Chondrocyte (in vitro differentiated cells): ENCODE data around the gene SLC17A7. TPM values are rescaled to one million over a fixed set of nuclear protein-coding genes. Genes with fewer than 3 reads are reported as not detected.

ENCODE experiments used
- DNase-seq: peaks from one replicate; pipeline ENCODE4 v3.0.0; 2021; ENCODE audit warnings: mixed read lengths, low spot score
- H3K27ac Mint-ChIP-seq: one replicate; pipeline ENCODE4 v1.8.0; 2021; ENCODE audit warnings: mild to moderate bottlenecking, moderate library complexity, mixed read lengths; ENCODE audit not compliant: unreplicated experiment
- H3K27me3 Mint-ChIP-seq: 2 replicates; pipeline ENCODE4 v1.8.0; 2021; ENCODE audit warnings: low read depth, mixed read lengths
- H3K36me3 Mint-ChIP-seq: 2 replicates; pipeline ENCODE4 v1.8.0; 2021; ENCODE audit warnings: low read depth, mixed read lengths
- H3K4me1 Mint-ChIP-seq: 2 replicates; pipeline ENCODE4 v1.8.0; 2021; ENCODE audit warnings: low read depth, mild to moderate bottlenecking, mixed read lengths
- H3K4me3 Mint-ChIP-seq: one replicate; pipeline ENCODE4 v1.8.0; 2021; ENCODE audit warnings: mild to moderate bottlenecking, moderate library complexity, mixed read lengths; ENCODE audit not compliant: unreplicated experiment
- H3K9me3 Mint-ChIP-seq: 2 replicates; pipeline ENCODE4 v1.8.0; 2021; ENCODE audit warnings: low read depth, mixed read lengths
- total RNA-seq: library from RNA; stranded (reverse); gene quantifications from 3 replicates; pipeline ENCODE4 v1.2.1, GENCODE V29; 2021
- TF ChIP-seq, protein P1 (sequence below): fragments of 200-600 bp; sonication (generic); IDR thresholded peaks from 2 replicates; pipeline ENCODE4 v1.5.0; 2021; ENCODE audit warnings: antibody characterized with exemption, mild to moderate bottlenecking, moderate library complexity

SLC17A7 gene
- total RNA-seq, 1 donor from 2014 or later, result 0.47 TPM

DNA sequence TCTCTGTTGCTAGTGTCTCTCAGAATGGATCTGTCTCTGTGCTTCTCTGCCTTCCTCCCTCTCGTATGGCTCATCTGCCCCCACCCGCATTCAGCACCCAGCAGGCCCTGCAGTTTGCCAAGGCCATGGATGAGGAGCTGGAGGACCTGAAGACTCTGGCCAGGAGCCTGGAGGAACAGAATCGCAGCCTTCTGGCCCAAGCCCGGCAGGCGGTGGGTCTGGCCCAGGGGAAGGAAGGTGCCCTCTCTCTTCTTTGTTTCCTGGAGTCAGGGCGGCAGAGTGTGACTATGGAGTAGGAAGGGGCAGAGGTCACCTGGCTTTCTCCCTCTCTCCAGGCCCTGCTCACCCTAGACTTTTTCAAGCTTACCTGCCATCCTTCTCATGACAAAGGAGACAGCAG, 42.4 kb downstream of the SLC17A7 start:
- Mint-ChIP-seq H3K27me3 (peaks cover 7% of the 10 kb centered on the region), H3K4me3 (no peak overlapping the region), H3K4me1 (peaks cover 6% of the 10 kb centered on the region), H3K9me3 (no peaks in the 10 kb centered on the region), H3K27ac (no peak overlapping the region), H3K36me3 (no peaks in the 10 kb centered on the region)
- DNase-seq, result no peak
- TF ChIP-seq, protein P1, sequence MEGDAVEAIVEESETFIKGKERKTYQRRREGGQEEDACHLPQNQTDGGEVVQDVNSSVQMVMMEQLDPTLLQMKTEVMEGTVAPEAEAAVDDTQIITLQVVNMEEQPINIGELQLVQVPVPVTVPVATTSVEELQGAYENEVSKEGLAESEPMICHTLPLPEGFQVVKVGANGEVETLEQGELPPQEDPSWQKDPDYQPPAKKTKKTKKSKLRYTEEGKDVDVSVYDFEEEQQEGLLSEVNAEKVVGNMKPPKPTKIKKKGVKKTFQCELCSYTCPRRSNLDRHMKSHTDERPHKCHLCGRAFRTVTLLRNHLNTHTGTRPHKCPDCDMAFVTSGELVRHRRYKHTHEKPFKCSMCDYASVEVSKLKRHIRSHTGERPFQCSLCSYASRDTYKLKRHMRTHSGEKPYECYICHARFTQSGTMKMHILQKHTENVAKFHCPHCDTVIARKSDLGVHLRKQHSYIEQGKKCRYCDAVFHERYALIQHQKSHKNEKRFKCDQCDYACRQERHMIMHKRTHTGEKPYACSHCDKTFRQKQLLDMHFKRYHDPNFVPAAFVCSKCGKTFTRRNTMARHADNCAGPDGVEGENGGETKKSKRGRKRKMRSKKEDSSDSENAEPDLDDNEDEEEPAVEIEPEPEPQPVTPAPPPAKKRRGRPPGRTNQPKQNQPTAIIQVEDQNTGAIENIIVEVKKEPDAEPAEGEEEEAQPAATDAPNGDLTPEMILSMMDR, result no peak

DNA sequence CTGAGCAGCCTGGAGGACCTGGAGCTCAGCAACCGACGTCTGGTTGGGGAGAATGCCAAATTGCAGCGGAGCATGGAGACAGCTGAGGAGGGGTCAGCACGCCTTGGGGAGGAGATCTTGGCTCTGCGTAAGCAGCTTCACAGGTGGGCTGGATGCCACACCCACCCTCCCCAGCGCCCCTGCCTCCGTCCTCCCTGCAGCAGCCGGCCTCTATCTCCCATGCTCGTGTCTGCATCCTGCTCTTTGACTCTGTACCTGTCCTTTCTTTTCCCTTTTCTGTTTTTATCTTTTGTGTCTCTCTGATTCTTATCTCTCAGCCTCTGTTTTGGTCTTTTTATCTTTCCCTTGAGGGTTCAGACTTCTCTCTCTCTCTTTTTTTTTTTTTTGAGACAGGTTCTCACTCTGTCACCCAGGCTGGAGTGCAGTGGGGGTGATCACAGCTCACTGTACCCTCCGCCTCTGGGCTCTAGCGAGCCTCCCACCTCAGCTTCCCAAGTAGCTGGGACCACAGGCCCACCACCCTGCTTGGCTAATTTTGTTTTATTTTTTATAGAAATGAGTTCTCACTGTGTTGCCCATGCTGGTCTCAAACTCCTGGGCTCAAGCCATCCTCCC, 43.2 kb downstream of the SLC17A7 start:
- H3K4me3 Mint-ChIP-seq, result no peak overlapping the region
- no peaks in the 10 kb centered on the region for H3K4me1 Mint-ChIP-seq
- peaks cover 7% of the 10 kb centered on the region for H3K27me3 Mint-ChIP-seq
- H3K27ac Mint-ChIP-seq, result no peak overlapping the region
- TF ChIP-seq, protein P1, result no peak
- no peaks in the 10 kb centered on the region for H3K36me3 Mint-ChIP-seq
- no peak for DNase-seq
- H3K9me3 Mint-ChIP-seq, result no peaks in the 10 kb centered on the region

DNA sequence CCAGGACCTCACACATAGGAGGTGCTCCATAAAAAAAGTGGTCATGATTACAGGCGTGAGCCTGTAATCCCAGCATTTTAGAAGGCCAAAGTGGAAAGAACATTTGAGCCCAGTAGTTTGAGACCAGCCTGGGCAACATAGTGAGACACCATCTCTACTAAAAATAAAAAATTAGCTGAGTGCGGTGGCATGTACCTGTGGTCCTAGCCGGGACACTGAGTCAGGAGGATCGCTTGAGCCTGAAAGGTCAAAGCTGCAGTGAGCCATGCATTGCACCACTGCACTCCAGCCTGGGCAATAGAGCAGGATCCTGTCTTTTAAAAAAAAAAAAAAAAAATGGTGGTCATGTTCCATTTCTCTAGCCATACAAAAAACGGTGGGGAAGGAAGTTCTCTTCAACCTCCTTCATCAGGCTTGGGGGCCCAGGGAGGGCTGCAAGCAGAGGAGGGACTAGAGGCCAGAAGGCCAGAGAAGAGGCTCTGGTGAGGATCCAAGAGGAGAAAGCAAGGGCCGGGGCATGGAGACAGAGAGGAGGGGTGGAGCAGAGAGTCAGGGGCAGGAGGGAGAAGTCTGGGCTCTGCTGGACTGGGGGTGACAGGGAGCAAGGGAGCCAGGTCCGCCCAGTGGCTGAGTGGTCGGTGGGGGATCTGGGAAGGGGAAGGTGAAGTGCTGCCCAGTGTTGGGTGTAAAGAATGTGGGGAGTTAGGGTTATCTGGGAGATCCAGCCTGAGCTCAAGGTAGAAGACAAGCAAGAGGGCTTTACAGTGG, 44.4 kb downstream of the SLC17A7 start:
- H3K36me3 Mint-ChIP-seq, result no peaks in the 10 kb centered on the region
- TF ChIP-seq, protein P1, result no peak
- peaks cover 13% of the 10 kb centered on the region for H3K27me3 Mint-ChIP-seq
- no peaks in the 10 kb centered on the region for H3K9me3 Mint-ChIP-seq
- H3K4me1 Mint-ChIP-seq, result no peaks in the 10 kb centered on the region
- no peak for DNase-seq
- no peak overlapping the region for H3K4me3 Mint-ChIP-seq
- H3K27ac Mint-ChIP-seq, result no peak overlapping the region

DNA sequence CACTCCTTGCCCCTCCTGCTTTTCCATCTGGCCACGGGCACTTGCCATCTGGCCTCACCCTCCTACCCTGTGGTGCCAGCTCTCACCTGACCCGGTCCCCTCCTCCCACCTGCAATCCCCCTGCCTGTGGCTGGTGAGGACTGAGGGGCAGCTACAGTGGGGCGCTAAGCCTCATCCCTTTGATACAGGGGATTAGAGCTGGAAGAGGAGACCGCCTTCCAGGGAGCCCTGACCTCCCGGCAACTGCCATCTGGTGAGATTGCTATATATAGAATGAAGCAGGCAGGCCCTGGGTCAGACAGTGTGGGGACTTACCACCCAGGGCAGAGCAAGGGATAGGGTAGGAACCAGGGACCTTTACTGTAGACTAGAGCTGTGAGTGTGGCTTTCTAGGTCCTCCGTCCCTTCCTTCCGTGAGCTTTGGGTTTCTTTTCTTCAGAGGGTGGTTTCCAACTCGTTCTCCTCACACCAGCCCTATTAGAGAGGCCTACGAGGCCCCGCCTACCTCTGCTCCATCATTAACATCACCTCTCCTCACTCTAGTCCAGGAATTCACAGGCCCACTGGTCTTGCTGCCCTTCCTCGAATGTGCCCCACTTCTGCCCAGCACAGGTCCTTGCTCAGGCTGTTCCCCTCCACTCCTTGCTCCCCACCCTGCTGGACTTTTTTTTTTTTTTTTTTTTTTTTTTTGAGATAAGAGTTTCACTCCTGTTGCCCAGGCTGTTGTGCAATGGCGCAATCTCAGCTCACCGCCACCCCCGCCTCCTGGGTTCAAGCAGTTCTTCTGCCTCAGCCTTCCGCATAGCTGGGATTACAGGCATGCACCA, 45.5 kb downstream of the SLC17A7 start:
- TF ChIP-seq, protein P1, result no peak
- DNase-seq, result no peak
- no peaks in the 10 kb centered on the region for H3K9me3 Mint-ChIP-seq
- peaks cover 17% of the 10 kb centered on the region for H3K27me3 Mint-ChIP-seq
- no peak overlapping the region for H3K27ac Mint-ChIP-seq
- no peaks in the 10 kb centered on the region for H3K36me3 Mint-ChIP-seq
- H3K4me1 Mint-ChIP-seq, result no peaks in the 10 kb centered on the region
- no peak overlapping the region for H3K4me3 Mint-ChIP-seq

DNA sequence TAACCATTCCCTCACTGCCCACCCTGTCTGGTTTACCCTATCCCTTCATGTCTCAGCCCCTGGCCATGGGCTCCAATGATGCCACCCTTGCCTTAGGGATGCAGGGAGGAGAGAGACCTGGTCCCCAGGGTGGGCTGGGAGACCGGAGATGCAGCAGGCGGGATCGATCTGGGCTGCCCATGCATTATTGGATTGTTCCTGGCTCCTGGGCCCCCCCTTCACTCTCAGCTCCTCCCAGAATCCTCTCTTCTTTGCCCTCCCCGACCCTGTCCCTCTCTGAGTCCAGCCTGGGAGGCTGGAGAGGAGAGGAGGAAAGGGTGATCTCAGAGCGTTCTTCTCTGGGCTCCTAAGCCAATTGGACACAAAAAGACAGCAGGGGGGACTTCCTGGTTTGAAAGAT, 47.4 kb downstream of the SLC17A7 start:
- no peaks in the 10 kb centered on the region for H3K4me1 Mint-ChIP-seq
- H3K27ac Mint-ChIP-seq, result no peak overlapping the region
- no peak overlapping the region for H3K4me3 Mint-ChIP-seq
- H3K36me3 Mint-ChIP-seq, result no peaks in the 10 kb centered on the region
- H3K9me3 Mint-ChIP-seq, result no peaks in the 10 kb centered on the region
- no peak for DNase-seq
- TF ChIP-seq, protein P1, result no peak
- peaks cover 23% of the 10 kb centered on the region for H3K27me3 Mint-ChIP-seq
